Endometrium (tissue), 2 donors: ENCODE data around the gene MYO1E.
"Not testable (repeated sequence)": the region's sequence is repeated elsewhere in the genome, so short reads cannot be mapped to it uniquely, and the experiment has no call there.

ENCODE experiments used
- FAIRE-seq: peaks from 2 replicates; lab custom pipeline; 2012; peaks lifted over from hg19 to GRCh38; lab: Jason Lieb, UNC
- donor health status: control.
- donor health status: control.

Gene MYO1E

DNA sequence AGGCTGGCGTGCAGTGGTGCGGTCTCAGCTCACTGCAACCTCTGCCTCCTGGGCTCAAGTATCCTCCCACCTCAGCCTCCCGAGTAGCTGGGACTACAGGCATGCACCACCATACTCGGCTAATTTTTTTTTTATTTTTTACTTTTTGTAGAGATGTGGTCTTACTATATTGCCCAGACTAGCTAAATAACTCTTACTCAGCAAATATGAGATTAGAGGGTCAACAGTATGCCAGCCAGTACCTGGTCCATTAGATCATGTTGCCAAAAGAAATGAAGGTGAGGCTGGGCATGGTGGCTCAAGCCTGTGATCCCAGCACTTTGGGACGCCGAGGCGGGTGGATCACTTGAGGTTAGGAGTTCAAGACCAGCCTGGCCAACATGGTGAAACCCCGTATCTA lies 210.6 kb downstream of the MYO1E start:
- not testable (repeated sequence) for FAIRE-seq

DNA sequence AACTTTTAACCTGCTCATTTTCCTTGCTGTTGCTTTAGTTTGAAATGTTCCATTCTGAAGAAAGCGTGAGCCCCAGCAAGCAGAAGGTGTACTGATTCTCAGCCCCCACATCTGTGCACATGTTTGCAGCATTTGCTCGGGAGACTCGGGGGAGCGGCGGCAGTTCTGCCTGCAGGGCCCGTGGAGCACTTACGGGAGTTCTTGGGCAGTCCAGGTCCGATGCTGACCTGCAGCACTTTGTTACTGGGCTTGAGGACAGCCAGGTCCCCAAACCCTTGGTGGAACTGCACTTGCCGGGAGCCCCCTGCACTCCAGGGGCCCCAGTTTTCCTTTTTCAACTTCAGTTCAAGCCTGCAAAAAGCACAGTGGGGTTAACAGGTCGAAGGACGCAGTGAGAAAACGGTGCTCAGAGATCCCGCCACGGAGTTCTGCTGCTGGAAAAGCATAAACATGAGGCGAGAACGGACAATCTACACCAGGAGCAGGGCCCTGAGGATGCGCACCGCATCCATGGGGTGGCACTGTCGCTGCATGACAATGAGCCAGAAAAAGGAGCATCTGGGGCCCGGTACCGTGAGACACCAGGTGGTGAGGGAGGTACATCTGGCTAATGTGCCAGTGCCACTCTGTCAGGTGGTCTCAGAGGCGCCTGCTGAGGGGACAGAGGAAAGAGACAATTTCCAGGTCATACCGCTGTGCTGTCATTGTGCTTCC lies 211.6 kb downstream of the MYO1E start:
- FAIRE-seq: no peak

DNA sequence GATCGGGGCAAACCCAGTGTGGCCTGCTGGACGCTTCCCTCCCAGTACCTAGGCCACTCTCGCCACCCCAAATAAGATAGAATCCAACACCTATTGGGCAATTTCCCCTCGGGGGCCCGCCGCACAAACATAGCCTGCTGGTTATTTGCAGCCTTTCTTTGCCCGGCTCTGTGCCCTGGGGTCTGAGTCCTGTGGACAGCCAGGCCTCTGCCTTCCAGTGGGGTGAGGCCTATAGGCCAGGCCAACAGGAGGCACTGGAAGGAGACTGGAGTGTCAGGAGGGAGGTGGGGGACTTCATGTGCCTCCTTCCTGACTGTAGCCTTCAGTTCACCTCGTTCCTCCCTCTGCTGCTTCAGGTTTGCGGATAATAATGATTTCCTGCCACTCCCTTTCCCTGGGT lies 213.5 kb downstream of the MYO1E start:
- FAIRE-seq: no peak

DNA sequence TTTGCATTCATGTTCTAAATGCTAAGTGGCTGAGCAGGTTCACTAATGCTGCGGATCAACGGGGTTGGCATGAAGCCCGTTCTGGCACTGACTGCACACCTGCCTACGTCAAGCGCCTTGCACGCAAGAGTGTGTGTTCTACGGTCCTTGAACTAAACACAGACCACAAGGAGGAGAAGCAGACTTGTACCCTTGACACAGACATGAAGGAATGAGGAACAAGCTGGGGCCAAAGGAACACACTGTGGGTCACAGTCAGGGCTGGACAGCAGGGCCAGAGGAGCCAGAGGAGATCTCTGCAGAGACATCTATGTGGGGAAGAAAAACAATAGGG lies 214.0 kb downstream of the MYO1E start:
- FAIRE-seq: no peak

DNA sequence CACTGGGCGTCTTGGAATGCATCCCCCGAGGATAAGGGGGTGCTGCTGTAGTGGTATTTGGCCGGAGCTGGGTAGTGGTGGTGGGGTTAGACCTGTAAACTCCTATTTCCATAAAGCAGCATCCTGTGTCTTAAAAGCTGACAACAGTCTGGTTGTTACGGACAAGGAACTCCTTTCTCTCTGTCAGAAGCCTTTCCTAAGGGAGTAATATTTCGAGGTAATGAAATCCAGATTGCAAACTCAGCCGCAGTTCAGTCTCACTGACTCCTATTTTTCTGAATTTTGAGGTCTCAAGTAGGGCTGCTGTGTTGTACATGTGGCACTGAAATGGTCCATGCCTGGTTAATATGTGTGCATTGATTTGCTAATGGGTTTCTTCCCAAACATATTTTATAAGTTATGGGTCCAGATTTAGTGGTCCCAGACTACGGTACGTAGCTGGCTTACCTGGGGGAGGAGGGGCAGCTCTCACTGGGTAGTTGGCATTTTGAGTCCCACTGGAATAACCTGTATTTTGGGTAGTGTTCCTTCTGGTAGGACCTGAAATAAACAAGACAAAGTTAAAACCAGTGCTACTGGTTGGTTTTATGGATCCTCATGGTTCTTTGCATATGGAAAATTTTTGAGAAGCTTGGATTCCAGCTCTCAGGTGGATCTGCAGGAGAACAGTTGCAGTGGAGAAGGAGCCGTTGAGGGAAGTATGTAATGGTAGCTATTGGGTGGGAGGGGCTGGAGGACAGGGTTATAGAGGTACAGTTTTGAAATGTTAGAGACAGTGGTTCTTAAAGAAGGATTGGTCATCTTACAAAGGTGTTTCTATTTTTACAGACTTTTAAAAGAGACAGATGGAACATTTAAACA lies 214.6 kb downstream of the MYO1E start:
- FAIRE-seq: no peak

DNA sequence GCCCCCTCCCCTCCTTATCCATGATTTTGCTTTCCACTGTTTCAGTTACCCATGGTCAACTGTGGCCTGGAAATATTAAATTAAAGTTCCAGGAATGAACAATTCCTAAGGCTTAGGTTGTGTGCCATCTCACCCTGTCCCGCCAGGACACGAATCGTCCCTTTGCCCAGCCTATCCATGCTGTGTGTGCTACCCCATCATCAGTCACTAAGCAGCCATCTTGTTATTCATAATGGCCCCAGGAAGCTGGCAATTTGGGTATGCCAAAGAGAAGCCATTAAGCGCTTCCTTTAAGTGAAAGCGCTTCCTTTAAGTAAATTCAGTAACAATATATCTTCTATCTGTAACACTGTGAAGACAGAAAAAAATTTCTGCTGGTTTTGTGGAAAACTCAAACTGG lies 215.3 kb downstream of the MYO1E start:
- FAIRE-seq: no peak

DNA sequence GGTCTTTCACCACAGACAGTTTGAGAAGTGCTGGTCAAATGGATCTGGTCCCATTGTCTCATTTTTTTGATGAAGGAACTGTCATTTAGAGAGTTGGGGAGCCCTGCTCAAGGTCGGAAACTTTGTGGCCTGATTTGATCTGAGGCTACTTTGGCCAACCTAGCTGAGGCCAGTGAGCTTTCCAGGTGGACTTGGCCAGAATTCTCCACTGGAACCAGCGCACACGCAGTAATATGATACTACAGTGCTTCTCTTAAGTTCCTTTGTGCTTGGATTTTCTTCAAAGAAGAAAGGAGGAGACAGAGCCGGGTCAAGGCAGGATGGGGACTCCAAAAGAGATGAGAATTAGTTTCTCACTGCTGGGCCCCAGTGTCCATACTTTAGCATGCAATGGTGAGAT lies 217.2 kb downstream of the MYO1E start:
- no peak for FAIRE-seq

DNA sequence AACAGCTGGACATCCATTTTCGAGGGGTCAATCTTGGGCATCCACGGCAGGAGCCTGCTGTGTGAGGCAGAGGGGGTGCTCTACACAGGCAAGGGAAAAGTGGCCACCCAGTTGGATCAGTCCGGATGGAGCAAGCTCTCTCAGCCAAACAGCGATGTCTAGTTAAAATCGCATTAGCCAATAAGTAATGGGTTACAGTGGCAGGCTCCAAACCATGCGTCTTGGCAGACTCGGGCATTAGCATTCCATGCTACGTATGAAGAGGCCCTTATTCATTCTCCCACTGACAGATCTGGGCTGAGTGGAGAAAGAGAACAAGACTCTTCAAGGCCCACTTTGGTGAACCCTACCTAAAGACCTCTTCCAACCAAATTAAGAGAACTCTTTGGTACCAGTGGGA lies 218.4 kb downstream of the MYO1E start:
- no peak for FAIRE-seq

DNA sequence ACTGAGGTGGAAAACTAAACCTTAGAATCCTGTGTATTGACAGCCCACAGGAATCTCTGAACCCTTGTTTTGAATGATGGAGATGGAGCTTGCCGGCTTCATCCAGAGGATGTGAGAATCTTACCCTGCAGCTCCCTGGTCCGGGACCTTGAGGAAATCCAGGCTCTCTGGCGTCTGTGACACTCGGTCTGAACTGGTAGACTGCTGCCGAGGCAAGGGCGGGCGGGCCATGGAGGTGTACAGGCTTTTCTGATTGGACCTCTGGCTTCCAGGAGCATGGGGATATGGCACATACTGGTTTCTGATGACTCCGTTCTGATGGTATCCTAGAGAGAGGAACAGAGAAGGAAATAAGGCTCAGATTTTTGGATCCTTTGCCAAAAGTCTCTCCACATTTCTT lies 219.2 kb downstream of the MYO1E start:
- no peak for FAIRE-seq

DNA sequence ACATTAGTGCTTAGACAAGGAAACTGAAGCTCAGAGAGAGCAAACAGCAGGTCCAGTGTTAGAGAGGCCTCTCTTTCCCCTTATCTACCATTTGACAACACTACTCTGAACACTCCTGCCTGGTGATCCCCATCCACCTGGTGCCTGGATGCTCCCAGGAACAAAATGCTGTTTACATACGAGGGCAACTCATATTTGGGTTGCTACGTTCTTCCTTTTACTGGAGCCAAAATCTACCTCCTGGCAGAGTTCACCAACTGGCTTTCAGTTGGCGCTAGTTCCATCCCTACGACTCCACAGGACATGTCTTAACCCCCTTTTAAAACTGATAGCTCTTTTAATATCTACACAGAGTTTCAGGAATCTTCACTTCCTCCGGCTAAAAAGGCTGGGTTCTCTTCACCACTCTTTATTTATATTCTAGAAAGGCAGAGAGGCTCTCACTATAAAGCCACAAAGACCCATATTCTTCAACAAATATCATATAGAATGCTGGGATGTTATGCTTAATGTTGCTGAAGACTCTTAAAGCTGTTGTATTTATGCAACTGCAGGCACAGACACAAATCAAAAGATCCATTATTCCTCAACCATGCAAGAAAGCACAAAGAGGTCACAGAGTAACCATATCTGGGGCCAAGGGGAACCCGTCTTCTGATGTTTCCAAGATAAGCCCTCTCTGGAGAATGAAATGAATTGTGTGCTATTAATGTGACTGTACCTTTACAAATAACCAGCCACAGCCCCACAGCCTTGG lies 219.8 kb downstream of the MYO1E start:
- FAIRE-seq: no peak

DNA sequence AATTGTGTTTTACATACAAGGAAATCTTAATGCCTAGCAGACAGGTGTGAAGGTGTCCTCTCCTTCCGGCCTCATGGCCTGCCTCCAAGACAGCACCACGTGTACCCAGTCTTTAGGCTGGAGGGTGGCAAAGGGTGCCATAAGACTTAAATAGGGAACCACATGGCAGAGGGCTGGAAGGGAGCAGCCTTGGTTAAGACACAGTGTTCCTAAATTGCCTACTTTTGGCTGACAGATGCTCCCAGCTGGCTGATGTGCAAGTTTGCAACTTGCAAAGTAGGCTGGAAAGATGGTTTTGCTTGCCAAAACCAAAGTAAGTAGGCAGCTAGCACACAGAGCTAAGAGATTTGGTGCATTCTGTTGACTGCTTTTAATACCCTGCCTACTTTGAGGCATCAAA lies 222.5 kb downstream of the MYO1E start:
- FAIRE-seq: no peak

DNA sequence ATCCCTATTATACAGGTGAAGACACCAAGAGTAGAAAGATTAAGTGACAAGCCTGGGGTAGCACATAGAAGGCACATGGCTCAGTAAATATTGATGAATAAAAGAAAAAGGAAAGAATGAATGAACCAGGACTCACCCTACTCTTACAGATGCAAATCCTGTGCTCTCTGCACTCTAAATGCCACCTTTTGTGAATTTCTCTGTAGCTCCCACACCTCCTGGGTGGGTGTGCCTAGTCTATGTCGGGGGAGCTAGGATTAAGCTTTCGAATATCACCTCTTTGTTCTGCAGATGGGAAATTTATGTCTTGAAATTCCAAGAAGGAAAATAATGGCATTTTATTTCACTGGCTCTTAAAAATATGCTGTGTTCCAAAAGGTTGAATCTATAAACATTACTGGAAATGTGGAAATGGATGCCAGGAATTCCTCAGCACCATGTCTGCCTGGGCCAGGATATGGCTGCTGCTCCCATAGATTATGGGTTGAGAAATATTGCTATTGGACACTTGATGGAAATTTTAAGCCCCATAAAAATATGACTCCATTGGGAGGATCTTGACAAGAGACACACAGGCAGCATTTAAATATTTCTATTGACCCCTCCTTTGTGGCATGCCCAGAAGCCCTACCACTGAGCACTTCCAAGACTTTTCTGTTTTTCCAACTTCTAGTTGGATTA lies 224.4 kb downstream of the MYO1E start:
- FAIRE-seq: no peak

DNA sequence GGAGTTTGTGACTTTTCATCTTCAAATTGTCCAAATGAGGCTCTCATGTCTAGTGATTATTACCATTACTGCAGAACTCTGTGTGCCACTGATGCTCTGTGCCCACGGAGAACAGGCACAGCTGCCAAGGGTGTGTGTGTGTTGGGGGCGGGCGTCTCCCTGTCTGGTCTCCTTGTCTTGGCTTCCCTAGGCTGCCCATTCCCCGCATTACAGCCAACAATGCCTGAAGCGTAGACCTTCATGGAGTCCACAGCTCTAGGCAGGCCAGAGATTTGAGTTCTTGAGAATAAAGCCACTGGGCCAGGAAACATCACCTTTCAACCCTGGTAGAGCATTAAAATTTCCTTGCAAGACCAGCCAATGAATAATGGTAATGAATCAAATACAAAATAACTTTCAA lies 225.0 kb downstream of the MYO1E start:
- no peak for FAIRE-seq

DNA sequence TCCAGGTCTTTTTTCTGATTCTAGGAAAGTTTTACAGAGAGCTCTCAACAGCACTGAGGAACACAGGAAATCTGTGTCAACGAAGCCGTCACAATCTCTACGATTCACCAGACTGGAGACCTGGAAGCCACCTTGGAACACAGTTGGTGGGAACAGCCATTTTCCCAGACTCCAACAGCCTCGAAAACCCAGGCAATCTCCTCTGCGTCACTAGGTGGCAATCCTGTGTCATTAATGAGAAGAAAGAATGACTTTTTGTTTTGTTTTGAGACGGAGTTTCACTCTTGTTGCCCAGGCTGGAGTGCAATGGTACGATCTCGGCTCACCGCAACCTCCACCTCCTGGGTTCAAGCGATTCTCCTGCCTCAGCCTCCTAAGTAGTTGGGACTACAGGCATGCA lies 228.1 kb downstream of the MYO1E start:
- not testable (repeated sequence) for FAIRE-seq

DNA sequence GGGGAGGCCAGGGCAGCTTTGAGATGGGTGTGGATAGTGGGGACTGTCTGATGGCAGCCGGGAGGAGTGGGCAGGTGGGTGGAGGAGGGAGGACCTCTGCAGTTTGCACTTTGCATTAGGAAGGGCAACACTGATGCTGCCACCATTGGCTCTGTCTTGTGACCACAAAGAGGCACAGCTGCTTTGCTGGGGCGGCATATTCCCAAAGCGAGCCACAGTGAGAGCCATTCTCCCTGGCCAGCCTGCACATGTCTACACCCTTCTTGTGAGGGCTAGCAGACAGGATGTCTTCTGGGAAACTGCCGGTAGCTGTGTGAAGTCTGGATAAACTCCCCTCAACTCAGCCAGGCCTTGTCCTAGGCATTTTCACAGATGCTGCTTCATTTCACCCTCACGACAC lies 229.4 kb downstream of the MYO1E start:
- no peak for FAIRE-seq

DNA sequence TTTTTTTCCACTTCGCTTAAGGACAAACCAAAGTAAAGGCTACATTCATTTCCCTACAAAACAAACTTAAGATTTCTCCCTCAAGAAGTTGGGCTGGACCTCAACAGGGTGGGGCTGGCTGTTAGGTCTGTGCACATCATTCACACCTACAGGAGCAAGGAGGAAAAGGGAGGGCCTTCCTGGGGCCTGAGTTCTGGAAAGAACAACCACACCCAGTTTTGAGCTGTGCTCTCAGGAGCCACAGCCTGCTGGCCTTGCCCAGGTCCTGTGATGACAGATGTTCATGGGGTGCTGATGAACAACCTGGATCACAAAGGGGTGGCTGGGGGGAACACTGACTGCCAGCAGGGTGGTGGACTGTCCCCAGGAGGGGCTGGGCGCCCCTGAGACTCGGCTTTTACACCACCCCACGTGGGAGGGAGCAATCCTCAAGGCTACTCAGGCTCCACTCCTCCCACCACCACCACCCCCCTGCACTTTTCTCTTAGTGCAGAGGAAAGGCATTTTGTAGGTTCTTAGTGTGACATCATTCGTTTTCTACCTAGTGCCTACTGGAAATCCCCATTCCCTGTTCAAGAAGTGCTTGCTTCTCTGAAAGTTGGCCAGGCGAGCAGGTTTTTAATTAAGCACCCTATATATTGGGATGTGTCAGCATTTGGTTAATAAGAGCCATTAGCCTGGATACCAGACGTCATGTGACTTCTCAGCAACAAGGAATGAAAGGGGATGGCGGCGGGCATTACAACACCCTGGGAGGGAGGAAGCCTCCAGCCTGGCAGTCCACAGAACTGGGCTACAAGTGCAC lies 232.0 kb downstream of the MYO1E start:
- FAIRE-seq: no peak

DNA sequence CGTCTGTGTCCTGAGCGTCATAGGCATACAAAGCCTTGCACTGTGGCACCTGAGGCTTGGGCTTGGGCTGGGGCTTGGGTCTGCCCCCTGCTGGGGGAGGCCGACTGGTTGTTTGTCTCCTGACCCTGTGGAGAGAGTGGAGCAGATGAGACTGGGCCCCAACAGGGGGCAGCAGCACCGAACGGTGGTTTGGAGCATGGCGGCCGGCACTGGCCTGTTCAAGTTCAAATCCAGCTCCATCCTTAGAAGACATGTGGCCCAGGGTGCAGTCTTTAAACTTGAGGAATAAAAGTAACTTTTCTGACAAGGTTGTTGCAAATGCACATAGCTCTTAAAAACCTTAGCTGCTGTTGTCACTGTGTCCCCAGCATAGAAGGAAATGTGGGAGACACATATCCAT lies 234.4 kb downstream of the MYO1E start:
- no peak for FAIRE-seq

DNA sequence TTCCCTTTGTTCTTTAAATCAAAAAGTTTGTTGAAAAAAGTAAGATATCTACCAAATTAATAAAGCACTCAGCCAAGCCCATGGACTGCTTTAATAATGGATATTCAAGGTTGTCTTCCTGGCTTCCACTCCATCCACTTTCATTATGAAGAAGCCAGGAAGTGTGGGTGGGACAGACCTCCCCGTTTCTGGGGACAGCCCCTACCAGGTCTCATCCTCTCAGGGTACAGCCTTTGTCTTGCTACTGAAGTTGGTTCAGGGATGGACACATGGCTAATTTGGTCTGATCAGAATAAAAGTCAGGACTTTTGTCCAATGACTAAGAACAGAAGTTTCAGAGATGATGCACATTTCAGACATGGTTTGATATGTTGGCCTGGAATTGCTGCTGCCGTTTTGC lies 235.1 kb downstream of the MYO1E start:
- FAIRE-seq: no peak

DNA sequence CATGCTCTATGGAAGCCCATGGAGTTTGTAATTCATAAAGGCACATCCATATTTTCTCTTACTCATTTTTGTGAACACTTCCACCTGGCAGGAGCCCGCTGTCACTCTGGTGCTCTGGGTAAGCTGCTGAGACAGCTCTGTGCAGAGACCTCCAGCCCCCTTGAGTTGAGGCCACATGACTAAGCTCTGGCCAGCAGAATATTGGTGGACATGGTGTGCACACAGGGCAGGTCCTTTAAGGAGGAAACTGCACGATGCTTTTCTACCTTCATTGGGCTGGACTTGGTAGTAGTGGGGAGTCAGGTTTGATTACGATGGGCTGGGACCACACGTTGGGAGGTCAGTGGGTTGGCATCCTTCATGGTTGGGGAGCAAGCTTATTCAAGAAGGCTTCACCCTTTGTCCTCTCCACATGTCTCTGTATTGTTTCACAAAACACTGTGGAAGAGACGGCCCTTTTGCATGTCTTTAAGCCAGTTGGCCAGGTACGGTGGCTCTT lies 238.7 kb downstream of the MYO1E start:
- no peak for FAIRE-seq

DNA sequence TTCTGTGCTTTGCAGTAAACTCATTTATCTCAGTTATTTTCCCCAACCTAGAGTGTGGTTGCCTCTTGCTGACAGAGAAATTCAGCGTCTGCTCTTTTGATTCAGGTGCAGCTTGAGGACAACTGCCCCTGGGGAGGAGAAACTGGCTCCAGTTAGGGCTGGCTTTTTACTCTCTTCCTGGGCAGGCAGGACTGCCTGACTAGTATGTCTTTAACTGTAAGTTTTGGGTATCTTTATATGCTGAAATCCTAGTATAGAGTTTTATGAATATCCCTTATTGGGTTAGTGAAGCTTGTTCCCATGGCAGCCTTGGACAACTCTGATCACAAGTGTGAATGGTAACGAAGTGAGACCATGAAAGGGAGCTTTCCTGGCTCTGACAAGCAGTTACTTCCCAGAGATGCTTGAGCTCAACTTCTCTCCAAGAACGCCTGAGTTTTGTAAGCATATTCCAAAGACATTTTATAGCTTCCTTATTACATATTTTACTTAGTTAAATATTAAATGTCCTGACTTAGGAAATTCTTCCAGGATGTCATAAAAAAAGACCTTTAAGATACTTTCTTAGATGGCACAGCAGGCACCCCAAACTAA lies 240.6 kb downstream of the MYO1E start:
- FAIRE-seq: no peak

DNA sequence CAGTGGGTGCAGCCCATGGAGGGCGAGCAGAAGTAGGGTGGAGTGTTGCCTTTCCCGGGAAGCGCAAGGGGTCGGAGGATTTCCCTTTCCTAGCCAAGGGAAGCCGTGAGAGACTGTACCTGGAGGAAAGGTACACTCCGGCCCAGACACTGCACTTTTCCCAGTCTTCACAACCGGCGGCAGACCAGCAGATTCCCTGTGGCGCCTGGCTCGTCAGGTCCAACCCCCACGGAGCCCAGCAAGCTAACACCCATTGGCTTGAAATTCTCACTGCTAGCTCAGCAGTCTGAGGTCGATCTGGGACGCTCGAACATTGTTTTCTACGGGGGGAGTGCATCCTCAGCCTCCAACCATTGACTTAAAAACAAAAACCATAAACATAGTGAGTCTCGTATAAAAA lies 241.2 kb downstream of the MYO1E start:
- no peak for FAIRE-seq
